ENCODE measurements around the gene CDC5L.

GRCh38 chr6:44352259-44352658 lies 35.2 kb upstream of the CDC5L start:
- TF ChIP-seq YY1 (IDR thresholded peaks at IDR 0.05; ENCODE audit: insufficient read depth, insufficient read length) (no peak), SUZ12 (IDR thresholded peaks at IDR 0.05; ENCODE audit: extremely low read depth, insufficient read depth, insufficient read length) (no peak), ZNF274 (IDR thresholded peaks at IDR 0.05; ENCODE audit: low read depth, low read length) (no peak)
